Femur (tissue), 1 donor: Measurements from ENCODE around the gene ZNF282.
"Not testable (repeated sequence)": the region's sequence is repeated elsewhere in the genome, so short reads cannot be mapped to it uniquely, and the experiment has no call there.

Source experiments
- DNase-seq: peaks from one replicate; pipeline ENCODE4 v3.0.0-alpha.2; 2017

The ZNF282 gene

DNA sequence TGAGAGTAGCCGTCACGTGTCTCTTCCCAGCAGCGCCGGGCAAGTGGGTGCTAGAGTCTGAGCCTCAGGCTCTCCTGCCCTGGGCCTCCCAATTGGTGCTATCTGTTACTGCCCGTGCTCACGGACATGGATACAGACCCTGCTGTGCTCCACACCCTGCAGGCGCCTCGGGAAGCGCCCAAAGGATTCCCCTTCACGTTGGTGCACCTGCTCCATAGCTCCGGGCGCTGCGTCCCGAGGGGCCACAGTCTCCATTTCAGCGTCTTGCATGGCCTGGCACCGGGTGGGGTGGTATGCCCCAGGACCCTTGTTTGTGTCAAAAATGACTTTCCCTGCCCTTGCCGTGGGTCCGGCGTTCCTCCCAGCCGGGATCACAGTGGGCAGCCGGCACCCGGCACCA lies 30.3 kb downstream of the ZNF282 start:
- DNase-seq, result no peak

DNA sequence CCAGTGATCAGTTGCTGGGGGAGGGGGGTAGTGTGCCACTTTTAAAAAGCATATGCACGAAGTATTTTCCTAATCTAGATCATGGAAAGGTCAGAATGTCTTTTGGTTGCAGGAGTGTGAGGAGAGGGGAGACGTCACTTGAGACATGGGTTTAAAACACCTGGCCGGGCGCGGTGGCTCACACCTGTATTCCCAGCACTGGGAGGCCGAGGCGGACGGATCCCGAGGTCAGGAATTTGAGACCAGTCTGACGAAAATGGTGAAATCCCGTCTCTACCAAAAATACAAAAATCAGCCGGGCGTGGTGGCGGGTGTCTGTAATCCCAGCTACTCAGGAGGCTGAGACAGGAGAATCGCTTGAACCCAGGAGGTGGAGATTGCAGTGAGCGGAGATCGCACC lies 31.0 kb downstream of the ZNF282 start:
- not testable (repeated sequence) for DNase-seq

DNA sequence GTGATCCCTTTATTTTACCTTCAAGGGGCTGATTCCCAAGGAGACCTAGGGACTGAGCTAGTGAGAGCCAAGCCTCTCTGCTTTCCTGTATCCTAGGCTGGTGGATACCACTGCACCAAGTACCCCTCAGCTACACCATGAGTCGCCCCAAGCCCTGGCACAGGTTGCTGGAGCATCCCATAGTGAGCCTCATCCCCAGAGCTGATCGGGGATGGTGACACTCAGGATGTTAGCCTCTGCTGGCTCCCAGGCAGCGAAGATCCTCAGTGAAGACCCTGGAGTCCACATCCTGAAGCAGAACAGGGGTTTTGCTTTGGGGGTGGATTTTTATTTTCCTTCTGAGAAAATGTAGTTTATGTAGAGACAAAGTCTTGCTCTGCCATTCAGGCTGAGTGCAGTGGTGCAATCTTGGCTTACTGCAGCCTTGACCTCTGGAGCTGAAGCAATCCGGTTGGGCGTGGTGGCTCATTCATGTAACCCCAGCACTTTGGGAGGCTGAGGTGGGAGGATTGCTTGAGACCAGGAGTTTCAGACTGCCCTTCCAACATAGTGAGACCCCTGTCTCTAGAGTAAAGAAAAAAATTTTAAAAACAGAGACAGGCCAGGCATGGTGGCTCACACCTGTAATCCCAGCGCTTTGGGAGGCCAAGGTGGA lies 31.6 kb downstream of the ZNF282 start:
- no peak for DNase-seq

DNA sequence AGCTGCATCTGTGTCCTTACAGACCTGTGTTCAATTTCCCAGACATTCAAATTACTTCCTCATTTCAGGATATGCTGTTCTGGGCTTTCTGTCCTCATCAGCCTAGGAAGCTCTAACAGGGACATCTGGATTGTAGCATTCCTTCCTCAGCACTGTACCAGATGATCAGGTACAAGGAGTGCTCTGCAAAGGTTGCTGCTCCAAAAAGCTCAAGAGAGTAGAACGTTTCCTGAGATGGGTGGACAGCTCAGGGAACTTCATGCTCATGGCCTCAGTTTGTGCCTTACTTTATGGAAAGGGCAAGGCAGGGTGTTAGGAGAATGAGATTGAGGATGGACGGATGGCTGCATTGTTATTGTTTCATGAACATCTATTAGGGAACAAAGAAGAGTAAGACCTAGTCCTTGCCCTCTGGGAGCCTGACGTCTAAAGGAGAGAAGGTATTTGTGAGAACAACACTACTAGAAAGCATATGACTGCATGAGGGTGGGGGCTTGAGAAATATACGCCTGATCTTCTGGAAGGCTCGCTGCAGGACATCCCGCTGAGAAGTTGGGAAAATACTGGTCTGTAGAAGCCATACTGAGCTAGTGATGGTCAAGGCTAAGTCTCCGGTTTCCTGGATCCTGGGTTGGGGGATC lies 33.6 kb downstream of the ZNF282 start:
- no peak for DNase-seq

DNA sequence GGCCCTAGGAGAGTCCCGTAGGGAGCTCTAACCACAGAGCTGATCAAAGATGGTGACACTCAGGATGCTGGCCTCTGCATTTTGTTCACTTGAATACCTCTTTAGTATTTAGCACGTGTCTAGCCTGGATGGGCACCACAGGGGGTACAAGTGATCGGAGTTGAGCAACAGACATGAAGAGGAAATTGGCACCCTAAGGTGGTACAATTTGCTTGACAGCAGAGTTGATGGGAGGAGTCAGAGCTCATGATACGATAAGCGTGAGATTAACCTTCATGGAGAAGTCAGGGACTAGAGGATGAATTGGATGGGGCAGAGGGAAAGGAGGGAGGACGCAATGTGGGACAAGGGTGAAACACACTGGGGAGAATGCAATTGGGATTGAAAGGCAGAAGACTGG lies 34.2 kb downstream of the ZNF282 start:
- DNase-seq, result no peak

DNA sequence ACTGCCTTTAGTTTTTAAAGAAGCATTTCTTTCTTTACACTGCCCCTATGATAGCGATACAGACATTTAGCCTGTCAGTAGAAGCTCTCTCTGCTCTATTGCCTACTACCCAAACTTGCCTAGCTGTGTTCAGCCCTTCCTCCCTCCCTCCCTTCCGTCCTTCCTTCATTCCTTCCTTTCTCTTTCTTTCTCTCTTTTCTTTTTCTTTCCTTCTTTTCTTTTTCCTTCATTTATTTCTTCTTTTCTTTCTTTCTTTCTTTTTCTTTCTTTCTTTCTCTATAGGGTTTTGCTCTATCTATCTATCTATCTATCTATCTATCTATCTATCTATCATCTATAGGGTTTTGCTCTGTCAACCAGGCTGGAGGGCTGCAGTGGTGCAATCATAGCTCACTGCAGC lies 37.0 kb downstream of the ZNF282 start:
- no peak for DNase-seq

DNA sequence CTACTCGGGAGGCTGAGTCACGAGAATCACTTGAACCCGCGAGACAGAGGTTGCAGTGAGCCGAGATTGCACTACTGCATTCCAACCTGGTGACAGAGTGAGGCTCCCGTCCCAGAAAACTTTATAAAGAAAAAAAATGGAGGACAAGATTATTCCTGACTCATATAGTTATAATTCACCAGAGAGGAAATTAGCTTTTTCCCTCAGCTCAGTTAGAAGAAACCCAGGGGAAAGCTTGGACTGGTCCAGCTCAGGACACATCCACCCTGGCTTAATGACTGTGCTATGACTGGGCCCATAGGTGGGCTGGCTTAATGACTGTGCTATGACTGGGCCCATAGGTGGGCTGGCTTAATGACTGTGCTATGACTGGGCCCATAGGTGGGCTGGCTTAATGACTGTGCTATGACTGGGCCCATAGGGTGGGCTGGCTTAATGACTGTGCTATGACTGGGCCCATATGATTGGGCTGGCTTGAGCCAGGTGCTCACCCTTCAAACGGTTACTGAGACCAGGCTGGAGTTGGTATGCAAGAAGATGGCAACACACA lies 38.4 kb downstream of the ZNF282 start:
- DNase-seq, result not testable (repeated sequence)

DNA sequence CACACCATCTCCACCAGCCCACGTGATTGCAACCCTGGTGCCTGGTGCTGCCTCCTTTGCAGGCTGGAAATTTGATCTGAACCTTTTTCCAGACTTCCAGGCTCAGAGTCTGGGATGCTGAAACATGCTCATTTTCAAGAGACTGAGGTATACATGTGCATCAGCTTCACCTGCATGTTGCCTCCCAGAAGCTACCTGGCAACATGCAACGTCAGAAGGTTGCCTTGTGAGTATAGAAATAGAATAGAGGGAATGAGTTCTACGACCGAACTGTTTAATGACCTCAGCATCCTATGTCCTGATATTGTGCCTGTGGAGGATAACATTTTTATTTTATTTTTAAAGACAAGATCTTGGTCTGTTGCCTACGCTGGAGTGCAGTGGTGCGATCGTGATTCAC lies 42.2 kb downstream of the ZNF282 start:
- no peak for DNase-seq

DNA sequence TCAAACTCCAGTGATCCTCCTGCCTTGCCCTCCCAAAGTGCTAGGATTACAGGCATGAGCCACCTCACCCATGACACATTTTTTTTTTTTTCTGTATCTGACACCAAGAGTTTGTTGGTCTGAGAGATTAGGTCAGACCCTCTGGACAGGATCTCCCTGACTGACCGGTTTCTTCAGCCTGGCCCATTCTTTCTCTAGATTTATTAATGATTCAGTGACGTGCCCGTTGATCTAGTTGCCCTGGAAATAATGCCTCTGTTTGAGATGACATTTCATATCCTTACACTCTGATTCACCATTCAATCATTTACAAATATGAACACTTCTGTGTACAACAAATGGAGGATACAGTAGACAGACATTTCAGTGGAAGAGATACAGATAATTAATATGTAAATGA lies 42.7 kb downstream of the ZNF282 start:
- DNase-seq, result no peak

DNA sequence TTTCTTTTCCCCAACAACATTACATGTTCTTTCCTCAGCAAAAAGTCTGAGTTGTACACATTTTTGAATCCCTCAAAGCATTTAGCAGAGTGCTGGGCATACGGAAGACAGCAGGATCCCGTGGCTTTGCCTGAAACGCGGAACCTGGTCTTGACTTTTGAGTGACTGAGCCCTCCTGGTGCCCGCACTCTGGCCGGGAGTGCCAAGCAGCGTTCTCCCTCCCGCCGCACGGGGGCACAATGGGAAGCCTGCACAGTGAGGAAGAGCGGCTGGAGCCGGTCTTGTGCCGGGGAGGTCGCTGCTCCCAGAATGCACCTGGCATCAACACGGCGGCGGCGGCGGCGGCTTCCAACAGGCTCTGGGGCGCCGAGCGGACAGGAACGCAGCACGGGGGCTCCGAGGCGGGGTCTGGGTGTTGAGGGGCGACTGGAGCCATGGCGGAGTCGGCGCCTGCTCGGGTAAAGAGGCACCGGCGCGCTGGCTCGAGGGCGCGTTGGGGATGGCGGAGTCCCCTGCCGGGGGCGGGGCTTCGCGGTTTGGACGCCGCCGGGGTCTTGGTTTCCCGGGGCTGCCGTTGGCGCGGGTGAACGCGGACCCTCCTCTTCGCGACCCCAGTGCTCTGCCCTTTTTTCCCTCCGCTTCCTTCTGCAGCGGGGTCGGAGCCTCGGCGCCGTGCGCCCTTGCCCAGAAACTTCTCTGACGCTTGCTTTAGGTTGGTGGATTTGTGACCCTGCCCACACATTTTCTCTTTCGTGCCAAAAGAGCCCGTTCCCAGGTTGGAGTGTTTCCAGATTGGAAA lies 44.2 kb downstream of the ZNF282 start, which contains the start of gene ZNF212:
TSS of gene ZNF212 (plus strand) at position 307 of the 799 bp plus-strand sequence. CDS start at position 435, 128 bp downstream.
- DNase-seq, result peak; percentile 93

DNA sequence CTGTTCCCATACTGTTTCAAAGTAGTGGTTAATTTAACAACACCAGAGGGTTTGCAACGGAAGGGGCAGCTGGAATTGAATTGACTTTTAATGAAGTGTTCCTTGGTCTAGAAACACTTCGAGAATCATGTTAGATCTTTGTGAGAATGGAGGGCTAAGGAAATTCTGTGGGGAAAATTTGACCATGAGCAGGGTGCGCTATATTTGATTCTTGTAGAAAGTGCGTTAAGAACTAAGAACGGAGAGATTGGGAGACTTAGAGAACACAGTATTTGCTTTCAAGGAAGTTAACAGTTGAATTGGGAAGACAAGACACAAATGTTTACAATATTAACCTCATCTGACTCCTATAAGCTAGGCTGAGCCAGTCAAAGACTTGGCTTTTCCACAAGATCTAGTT lies 45.3 kb downstream of the ZNF282 start:
- no peak for DNase-seq

DNA sequence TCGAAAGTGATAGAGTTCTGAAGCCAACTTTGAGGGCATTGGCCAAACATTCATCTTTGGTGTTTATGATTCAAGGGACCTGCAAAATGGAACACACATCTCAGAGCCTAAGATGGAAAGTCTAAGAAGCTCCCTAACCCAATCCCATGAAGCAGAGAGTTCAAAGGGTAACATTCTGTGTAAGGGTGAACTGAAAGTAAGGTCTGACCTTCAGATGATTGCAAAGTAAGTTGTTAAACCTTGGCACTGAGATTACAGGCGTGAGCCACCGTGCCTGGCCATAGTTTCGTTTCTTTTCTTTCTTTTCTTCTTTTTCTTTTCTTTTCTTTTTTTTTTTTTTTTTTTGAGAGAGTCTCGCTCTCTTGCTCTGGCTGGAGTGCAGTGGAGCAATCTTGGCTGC lies 46.4 kb downstream of the ZNF282 start:
- DNase-seq, result no peak

DNA sequence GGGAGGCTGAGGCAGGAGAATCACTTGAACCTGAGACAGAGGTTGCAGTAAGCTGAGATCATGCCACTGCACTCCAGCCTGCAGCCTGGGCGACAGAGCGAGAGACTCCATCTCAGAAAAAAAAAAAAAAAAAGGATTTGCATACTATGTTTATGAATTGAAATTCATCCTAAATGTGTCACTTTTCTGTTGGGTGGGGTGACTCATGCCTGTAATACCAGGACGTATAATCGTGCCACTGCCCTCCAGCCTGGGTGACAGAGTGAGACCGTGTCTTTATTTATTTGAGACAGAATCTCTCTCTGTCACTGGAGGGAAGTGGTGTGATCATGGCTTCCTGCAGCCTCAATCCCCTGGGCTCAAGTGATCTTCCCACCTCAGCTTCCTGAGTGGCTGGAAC lies 49.9 kb downstream of the ZNF282 start:
- DNase-seq, result no peak

DNA sequence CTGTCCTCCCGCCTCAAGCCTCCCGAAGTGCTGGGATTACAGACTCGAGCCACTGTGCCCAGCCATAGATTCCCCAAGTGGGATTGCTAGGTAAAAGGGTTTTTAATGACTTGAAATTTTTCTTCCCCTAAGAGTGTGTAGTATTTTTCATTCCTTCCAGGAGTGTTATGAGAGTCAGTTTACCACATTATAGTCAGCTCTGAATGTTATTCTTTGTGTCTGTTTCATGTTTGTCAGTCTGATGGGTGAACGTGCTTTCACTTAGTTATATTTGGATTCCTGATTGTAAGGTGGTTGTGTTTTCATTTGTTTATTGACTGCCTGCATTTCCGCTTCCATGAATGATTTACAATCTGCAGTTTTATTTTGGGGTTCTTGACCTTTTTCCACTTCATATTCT lies 50.4 kb downstream of the ZNF282 start:
- no peak for DNase-seq

DNA sequence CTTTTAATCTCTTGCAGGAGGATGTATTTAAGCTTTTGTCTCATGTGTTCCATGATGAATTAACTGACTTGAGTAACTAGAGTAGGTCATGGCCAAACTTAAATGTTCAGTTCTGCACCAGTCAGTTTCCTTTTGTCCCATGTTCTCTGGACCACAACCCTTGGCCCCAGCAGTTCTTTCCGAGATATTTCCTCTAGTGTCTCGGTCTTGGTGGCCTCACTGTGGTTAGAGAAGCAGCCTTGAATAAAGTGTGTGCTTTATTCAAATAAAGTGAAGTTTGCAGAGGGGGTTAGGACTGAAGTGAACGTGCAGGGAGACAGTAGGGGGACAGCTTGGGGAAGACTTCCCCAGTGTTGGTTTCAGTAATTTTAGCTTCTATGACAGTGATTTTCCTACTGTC lies 53.4 kb downstream of the ZNF282 start:
- no peak for DNase-seq

DNA sequence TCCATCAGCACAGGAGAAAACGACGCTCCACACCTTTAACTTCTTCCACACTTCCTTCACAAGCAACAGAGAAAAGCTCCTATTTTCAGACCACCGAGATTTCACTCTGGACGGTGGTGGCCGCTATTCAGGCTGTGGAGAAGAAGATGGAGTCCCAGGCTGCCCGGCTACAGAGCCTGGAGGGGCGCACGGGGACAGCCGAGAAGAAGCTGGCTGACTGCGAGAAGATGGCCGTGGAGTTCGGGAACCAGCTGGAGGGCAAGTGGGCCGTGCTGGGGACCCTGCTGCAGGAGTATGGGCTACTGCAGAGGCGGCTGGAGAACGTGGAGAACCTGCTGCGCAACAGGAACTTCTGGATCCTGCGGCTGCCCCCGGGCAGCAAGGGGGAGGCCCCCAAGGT lies 54.8 kb downstream of the ZNF282 start:
- not testable (repeated sequence) for DNase-seq

DNA sequence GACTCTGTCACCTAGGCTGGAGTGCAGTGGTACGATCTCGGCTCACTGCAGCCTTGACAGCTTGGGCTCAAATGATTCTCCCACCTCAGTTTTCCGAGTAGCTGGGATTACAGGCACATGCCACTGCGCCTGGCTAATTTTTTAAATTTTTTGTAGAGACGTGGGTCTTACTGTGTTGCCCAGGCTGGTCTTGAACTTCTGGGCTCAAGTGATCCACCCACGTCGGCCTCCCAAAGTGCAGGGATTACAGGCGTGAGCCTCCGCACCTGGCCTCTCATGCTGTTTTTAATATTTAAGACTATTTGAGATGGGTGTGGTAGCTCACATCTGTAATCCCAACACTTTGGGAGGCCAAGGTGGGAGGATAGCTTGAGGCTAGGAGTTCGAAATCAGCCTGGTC lies 56.2 kb downstream of the ZNF282 start:
- DNase-seq, result not testable (repeated sequence)

DNA sequence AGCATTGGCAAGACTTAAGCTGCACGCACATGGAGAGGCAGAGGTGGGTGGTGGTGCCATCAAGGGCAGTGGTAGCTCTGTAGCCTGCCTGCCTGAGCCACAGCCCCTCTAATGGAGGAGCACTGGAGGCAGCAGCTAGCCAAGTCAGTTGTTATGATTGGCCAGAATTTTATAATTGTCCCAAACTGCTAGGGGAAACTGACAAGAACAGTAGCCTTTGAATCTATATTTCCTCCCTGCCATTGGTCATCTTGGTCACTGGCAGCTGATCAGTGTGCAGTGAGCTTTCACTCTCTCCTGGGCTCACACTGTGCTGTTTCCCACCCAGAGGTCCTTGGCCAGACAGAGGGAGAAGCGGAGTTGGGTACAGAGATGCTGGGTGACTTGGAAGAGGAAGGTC lies 57.0 kb downstream of the ZNF282 start:
- DNase-seq, result no peak

DNA sequence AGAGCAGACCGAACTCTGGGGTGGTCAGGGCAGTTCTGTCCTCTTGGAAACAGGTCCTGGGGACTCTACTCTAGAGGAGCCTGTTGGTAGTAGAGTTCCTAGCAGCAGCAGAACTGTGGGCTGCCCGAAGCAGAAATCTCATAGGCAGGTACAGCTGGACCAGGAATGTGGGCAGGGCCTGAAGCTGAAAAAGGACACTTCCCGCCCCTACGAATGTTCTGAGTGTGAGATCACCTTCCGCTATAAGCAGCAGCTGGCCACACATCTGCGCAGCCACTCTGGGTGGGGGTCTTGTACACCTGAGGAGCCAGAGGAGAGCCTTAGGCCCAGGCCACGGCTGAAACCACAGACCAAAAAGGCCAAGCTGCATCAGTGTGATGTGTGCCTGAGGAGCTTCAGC lies 58.3 kb downstream of the ZNF282 start:
- DNase-seq, result no peak

DNA sequence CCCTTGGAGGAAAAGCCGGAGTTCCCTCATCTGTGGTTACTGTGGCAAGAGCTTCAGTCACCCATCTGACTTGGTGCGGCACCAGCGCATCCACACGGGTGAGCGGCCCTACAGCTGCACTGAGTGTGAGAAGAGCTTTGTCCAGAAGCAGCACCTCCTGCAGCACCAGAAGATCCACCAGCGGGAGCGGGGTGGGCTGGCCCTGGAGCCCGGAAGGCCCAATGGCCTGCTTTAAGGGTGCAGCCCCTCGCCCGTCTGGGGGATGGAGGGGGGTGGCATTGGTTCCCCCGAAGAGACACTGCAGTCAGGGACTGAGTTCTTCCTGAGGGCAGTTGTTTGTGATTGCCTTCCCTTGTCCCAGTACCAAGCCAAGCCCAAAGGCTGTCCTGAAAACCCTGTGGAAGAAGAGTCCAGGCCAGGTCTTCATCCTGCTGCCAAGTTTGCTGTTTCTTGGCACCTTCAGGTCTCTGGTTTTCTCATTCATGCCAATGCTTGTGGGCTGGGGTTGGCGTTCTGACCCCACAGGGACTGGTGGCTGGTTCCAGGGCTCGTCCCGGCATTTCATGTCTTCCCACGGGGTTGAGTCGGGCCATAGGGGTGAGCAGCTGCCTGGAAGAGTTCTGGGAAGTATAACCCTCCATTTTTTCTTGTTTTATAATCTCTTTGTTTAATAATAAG lies 59.0 kb downstream of the ZNF282 start:
- no peak for DNase-seq

DNA sequence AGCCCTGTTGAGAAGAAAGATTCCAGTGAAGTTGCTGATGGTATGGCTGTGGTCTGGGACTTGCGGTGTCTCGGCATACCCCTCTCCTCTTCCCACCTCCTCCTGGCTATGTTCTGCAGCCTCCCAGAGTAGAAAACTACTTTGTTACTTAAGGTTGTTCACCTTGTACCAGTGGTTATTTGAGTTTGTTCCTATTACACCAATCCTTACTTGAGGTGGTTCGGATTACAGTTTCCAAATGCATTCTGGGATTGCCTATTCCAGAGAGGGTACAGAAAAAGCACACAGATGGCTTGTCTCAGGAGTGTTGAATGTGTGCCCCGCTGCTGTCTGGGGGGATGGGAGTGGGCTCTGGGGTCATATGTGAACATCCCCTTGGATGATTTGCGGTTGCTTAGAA lies 59.8 kb downstream of the ZNF282 start:
- DNase-seq, result no peak

DNA sequence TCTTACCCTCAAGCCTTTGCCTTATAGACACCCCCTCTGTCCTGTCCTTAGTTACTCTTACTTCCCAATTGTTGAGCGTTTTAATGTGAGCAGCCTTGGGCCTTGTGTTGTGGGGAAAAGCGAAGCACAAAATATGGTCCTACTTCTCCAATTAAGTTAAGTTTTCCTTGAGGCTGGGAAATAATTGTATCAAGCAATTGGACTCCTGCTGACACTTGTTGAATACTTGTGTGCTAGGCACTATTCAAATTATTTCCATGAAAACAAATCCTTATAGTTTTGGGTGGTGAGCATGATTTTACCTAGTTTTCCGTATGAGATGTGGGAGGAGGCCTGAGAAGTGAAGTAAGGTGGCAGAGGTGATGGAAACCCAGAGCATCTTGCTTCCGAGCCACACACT lies 61.2 kb downstream of the ZNF282 start:
- DNase-seq, result no peak

DNA sequence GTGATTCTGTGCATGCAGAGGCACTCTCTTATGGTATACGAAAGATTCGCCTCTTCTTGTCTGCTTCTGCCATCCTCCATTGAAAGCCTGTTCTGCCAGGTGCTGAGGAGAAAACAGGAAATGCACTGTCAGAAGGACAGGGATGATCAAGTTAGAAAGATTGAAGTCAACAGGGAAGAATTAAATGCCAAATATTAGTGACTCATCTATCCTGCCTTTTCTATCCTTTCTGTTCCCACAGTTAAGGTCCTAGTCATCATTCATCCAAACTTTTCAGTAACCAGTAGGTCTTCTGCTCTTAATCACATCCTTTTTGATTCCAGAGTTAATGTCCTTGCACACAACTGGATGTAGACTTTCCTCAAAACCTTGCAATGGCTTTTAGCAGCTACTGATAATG lies 61.8 kb downstream of the ZNF282 start:
- DNase-seq, result no peak
